Upper lobe of left lung (tissue), 4 donors: ENCODE results near the gene A2ML1.
"Not testable (repeated sequence)": the region's sequence is repeated elsewhere in the genome, so short reads cannot be mapped to it uniquely, and the experiment has no call there.

Experiments used
- CTCF ChIP-seq, 6 experiments: fragments of 450-650 bp in 4 of 6; fragments of 200-600 bp in 2 of 6; sonication (generic) in 2 of 6; IDR thresholded peaks; one replicate each; pipeline ENCODE4 v1.5.1; 2016 to 2019; ENCODE audit warnings: antibody characterized with exemption in 6 of 6
- POLR2A ChIP-seq, 4 donors: fragments of 450-650 bp; IDR thresholded peaks; one replicate each; pipeline ENCODE4 v1.5.1; 2016 to 2017; ENCODE audit warnings: antibody characterized with exemption in 4 of 4, mild to moderate bottlenecking in 2 of 4
- POLR2AphosphoS5 ChIP-seq, 2 donors: sonication (generic); formaldehyde crosslinking; IDR thresholded peaks; one replicate each; pipeline ENCODE4 v1.5.1; 2017; ENCODE audit warnings: antibody characterized with exemption in 2 of 2

- TF ChIP-seq CTCF, POLR2AphosphoS5, POLR2A (IDR thresholded peaks at IDR 0.05): not testable (repeated sequence)
These were observed 1.6 kb upstream of the A2ML1 start for GRCh38 chr12:8820676-8821407.
